PC-9 (cell line): ENCODE data around the gene CCDC136. TPM values are rescaled to one million over a fixed set of nuclear protein-coding genes. Genes with fewer than 3 reads are reported as not detected.

Experiments used
- BruUV-seq: library from RNA; stranded (reverse); fragments of 400-500 nt; replicated peaks from 2 replicates; lab custom pipeline; 2021; lab: Mats Ljungman, UMichigan
- CTCF ChIA-PET: fragments of 300-600 bp; sonication (Branson Sonifier 250); formaldehyde crosslinking; loops from one replicate; lab custom pipeline; 2022; ENCODE audit warnings: antibody characterized with exemption; lab: Charles Lee
- POLR2A ChIA-PET: fragments of 300-600 bp; sonication (Branson Sonifier 250); formaldehyde crosslinking; loops from one replicate; lab custom pipeline; 2022; ENCODE audit warnings: antibody characterized with exemption; ENCODE audit not compliant: unreplicated experiment; lab: Charles Lee
- DNase-seq, 2 experiments: peaks; one replicate each; pipeline versions ENCODE4 v3.0.0 to v3.0.0-alpha.2; 2015 to 2022; ENCODE audit warnings: mixed read lengths in 1 of 2
- H2AFZ ChIP-seq: fragments of 200-600 bp; sonication (generic); 2 replicates; pipeline ENCODE4 v1.8.1; 2017; ENCODE audit warnings: antibody characterized with exemption
- H3F3A ChIP-seq: fragments of 200-600 bp; sonication (generic); 2 replicates; pipeline ENCODE4 v1.8.1; 2017; ENCODE audit warnings: antibody characterized with exemption, mild to moderate bottlenecking, low read depth; ENCODE audit not compliant: insufficient read depth
- H3K27ac ChIP-seq: fragments of 200-600 bp; sonication (generic); 2 replicates; pipeline ENCODE4 v1.6.1; 2016; ENCODE audit warnings: mixed run types
- H3K27me3 ChIP-seq: fragments of 200-600 bp; sonication (generic); 2 replicates; pipeline ENCODE4 v1.6.1; 2016; ENCODE audit warnings: low read depth, mixed run types; ENCODE audit not compliant: insufficient read depth
- H3K36me3 ChIP-seq: fragments of 200-600 bp; sonication (generic); 2 replicates; pipeline ENCODE4 v1.6.1; 2016; ENCODE audit warnings: low read depth, mixed run types
- H3K4me1 ChIP-seq: fragments of 200-600 bp; sonication (generic); replicated peaks from 2 replicates; pipeline ENCODE4 v1.6.1; 2016; ENCODE audit warnings: mixed run types; ENCODE audit not compliant: insufficient read depth
- H3K4me2 ChIP-seq: fragments of 200-600 bp; sonication (generic); 2 replicates; pipeline ENCODE4 v1.6.1; 2017; ENCODE audit warnings: mixed run types
- H3K4me3 ChIP-seq: fragments of 200-600 bp; sonication (generic); 2 replicates; pipeline ENCODE4 v1.6.1; 2016; ENCODE audit warnings: mixed run types
- H3K79me2 ChIP-seq: fragments of 200-600 bp; sonication (generic); 2 replicates; pipeline ENCODE4 v1.6.1; 2017; ENCODE audit warnings: low read depth, mixed run types
- H3K9me2 ChIP-seq: fragments of 200-600 bp; sonication (generic); 2 replicates; pipeline ENCODE4 v1.8.1; 2017; ENCODE audit warnings: mild to moderate bottlenecking; ENCODE audit not compliant: insufficient read depth
- H3K9me3 ChIP-seq: fragments of 200-600 bp; sonication (generic); 2 replicates; pipeline ENCODE4 v1.8.1; 2016; ENCODE audit warnings: low read depth; ENCODE audit not compliant: insufficient read depth
- H4K20me1 ChIP-seq: fragments of 200-600 bp; sonication (generic); 2 replicates; pipeline ENCODE4 v1.8.1; 2017; ENCODE audit not compliant: insufficient read depth
- CTCF ChIP-seq: fragments of 200-600 bp; sonication (generic); conservative IDR thresholded peaks from 2 replicates; pipeline ENCODE4 v1.6.1; 2017; ENCODE audit warnings: mixed run types, antibody characterized with exemption, mild to moderate bottlenecking, moderate library complexity
- EZH2 ChIP-seq: fragments of 200-600 bp; sonication (generic); IDR thresholded peaks from 2 replicates; pipeline ENCODE4 v1.8.0; 2017; ENCODE audit warnings: antibody characterized with exemption, low read depth
- intact Hi-C: fragments of 100-400 bp; cut with micrococcal nuclease; formaldehyde crosslinking; loops from one replicate; pipeline ENCODE4 v1.10.0; 2022; ENCODE audit not compliant: unreplicated experiment
- total RNA-seq: library from RNA; stranded (reverse); gene quantifications from 2 replicates; pipeline ENCODE4 v1.2.3, GENCODE V29; 2021

The CCDC136 gene
- total RNA-seq, 1 experiment from 2014 or later, result 7.1 TPM

- H3F3A ChIP-seq, result peaks cover 6% of the 10 kb centered on the region
- peaks cover 33% of the 10 kb centered on the region for H3K4me1 ChIP-seq
- no peaks in the 10 kb centered on the region for H4K20me1 ChIP-seq
- intact Hi-C loops, result loop anchor here (5.0 kb wide), 1 partner anchor 59 kb away; no protein-coding TSS in a partner anchor
- H3K9me3 ChIP-seq, result no peaks in the 10 kb centered on the region
- H2AFZ ChIP-seq, result no peak overlapping the region
- peak in 1 of 2 experiments; percentile 33 for DNase-seq
- ChIA-PET POLR2A (interaction anchor here (0.7 kb wide), 1 partner anchor 26 kb away, joined by 4 read pairs; no protein-coding TSS in a partner anchor), CTCF (interaction anchor here (0.5 to 0.9 kb wide), 4 partner anchors 42 to 67 kb away, joined by 3 to 7 read pairs (median 4); no protein-coding TSS in a partner anchor)
- H3K4me2 ChIP-seq, result peak overlapping the region; percentile 28; the same call in 1 of the 2 replicates
- TF ChIP-seq EZH2 (no peak), CTCF (no peak)
- no peak overlapping the region for H3K4me3 ChIP-seq
- no peaks in the 10 kb centered on the region for H3K9me2 ChIP-seq
- no peak overlapping the region for H3K27ac ChIP-seq
- no TSS peak for BruUV-seq
- no peaks in the 10 kb centered on the region for H3K36me3 ChIP-seq
- H3K27me3 ChIP-seq, result no peaks in the 10 kb centered on the region
- H3K79me2 ChIP-seq, result no peaks in the 10 kb centered on the region
These were observed 41.6 kb downstream of the CCDC136 start for GRCh38 chr7:128833148-128833945.

- POLR2A ChIA-PET, result interaction anchor here (0.7 to 0.8 kb wide), 2 partner anchors 27 to 510 kb away, joined by 4 read pairs; no protein-coding TSS in a partner anchor
- CTCF ChIA-PET, result no interaction called here
- TF ChIP-seq CTCF, result no peak
- TF ChIP-seq EZH2, result no peak
- no peaks in the 10 kb centered on the region for H3K79me2 ChIP-seq
- H3K4me1 ChIP-seq, result peaks cover 27% of the 10 kb centered on the region
- no peak overlapping the region for H2AFZ ChIP-seq
- DNase-seq, result no peak
- H3K27ac ChIP-seq, result no peak overlapping the region
- no peaks in the 10 kb centered on the region for H3K9me3 ChIP-seq
- peak overlapping the region; percentile 28; the same call in 1 of the 2 replicates for H3K4me2 ChIP-seq
- peaks cover 6% of the 10 kb centered on the region for H3F3A ChIP-seq
- no peaks in the 10 kb centered on the region for H3K27me3 ChIP-seq
- no peaks in the 10 kb centered on the region for H3K36me3 ChIP-seq
- H3K9me2 ChIP-seq, result no peaks in the 10 kb centered on the region
- H3K4me3 ChIP-seq, result no peak overlapping the region
- H4K20me1 ChIP-seq, result no peaks in the 10 kb centered on the region
- intact Hi-C loops, result loop anchor here (5.0 kb wide), 1 partner anchor 58 kb away; no protein-coding TSS in a partner anchor
- BruUV-seq, result no TSS peak
These were observed 42.2 kb downstream of the CCDC136 start for GRCh38 chr7:128833946-128834325.

- no peaks in the 10 kb centered on the region for H4K20me1 ChIP-seq
- no peaks in the 10 kb centered on the region for H3K36me3 ChIP-seq
- intact Hi-C loops, result no loop called here
- H3K79me2 ChIP-seq, result no peaks in the 10 kb centered on the region
- H3K4me2 ChIP-seq, result no peak overlapping the region
- no peak overlapping the region for H2AFZ ChIP-seq
- no peaks in the 10 kb centered on the region for H3K9me2 ChIP-seq
- CTCF ChIA-PET, result interaction anchor here (0.6 kb wide), 1 partner anchor 51 kb away, joined by 3 read pairs; no protein-coding TSS in a partner anchor
- H3K4me3 ChIP-seq, result no peak overlapping the region
- peaks cover 6% of the 10 kb centered on the region; the same call in 1 of the 2 replicates for H3F3A ChIP-seq
- H3K9me3 ChIP-seq, result no peaks in the 10 kb centered on the region
- DNase-seq, result no peak
- POLR2A ChIA-PET, result interaction anchor here (0.6 to 0.7 kb wide), 2 partner anchors 18 to 26 kb away, joined by 5 to 6 read pairs; no protein-coding TSS in a partner anchor
- BruUV-seq, result no TSS peak
- no peaks in the 10 kb centered on the region for H3K27me3 ChIP-seq
- peaks cover 18% of the 10 kb centered on the region for H3K4me1 ChIP-seq
- TF ChIP-seq EZH2, result no peak
- no peak for TF ChIP-seq CTCF
- no peak overlapping the region for H3K27ac ChIP-seq
These were observed 43.5 kb downstream of the CCDC136 start for GRCh38 chr7:128835231-128835751.
